Coronary artery (tissue), 2 donors: ENCODE results near the gene BIN2.
"Not testable (repeated sequence)": the region's sequence is repeated elsewhere in the genome, so short reads cannot be mapped to it uniquely, and the experiment has no call there.

Source experiments
- DNase-seq: peaks from one replicate; pipeline ENCODE4 v3.0.0-alpha.2; 2017; ENCODE audit warnings: low spot score
- H3K27ac ChIP-seq, 2 donors: fragments of 200-600 bp; sonication (generic); one replicate each; pipeline ENCODE4 v1.5.1; 2016 to 2019
- H3K4me3 ChIP-seq: fragments of 200-600 bp; sonication (generic); 2 replicates; pipeline ENCODE4 v1.5.1; 2016; ENCODE audit warnings: mild to moderate bottlenecking, moderate library complexity
- CTCF ChIP-seq: fragments of 200-600 bp; sonication (generic); IDR thresholded peaks from one replicate; pipeline ENCODE4 v1.5.1; 2019; ENCODE audit warnings: antibody characterized with exemption

The BIN2 gene

DNA sequence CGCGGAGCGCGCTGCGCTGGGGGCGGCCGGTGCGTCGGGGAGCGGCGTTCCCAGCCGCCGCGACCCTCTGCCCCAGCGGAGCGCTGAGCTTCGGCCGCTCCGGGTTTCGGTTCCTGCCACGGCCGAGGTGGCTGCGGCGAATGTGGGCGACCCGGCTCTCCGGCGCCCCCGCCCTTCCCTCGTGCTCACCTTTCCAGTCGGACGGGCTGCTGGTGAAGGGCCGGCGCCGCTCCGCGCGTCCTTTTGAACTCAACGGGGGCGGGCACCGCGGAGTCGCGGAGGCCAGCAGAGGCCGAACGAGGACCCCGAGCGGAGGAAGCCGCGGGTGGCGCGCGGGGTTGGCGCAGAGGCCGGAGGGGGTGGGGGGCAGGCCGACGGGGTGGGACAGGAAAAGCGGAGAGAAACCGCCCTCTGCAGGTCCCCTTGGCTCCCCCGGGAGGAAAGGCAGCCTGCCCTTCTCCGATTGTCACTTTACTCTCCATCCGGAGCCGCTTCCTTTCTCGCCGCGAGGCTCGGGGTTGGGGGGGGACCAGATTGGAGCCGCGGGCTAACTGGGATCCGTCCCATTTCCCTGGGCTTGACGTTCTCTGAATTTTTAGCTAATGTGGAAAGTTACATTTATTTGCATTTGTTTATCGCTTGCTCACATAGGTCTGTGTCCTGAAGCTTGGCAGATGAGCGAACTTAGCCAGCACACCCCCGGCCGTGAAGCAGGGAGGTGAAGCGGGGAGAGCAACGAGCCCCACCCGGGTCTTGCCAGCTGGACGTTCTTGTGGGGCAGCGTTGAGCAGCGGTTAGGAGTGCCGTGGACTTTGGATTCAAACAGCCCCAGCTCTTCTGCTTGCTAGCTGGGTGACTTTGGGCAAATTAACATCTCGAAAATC is 53.7 kb downstream of the BIN2 start, which contains the start of gene SMAGP:
TSS of gene SMAGP (minus strand) at position 349 of the 884 bp plus-strand sequence. CDS start 1,137 bp downstream, outside the sequence.
- no peak for TF ChIP-seq CTCF
- Histone ChIP-seq H3K27ac (peak within 1 kb of the TSS; percentile 53 to 59), H3K4me3 (peak within 1 kb of the TSS; percentile 83)
- no peak for DNase-seq

GRCh38 chr12:51269174-51270066 is 54.6 kb downstream of the BIN2 start:
- no peak for TF ChIP-seq CTCF
- Histone ChIP-seq H3K27ac (peak overlapping the region; percentile 53 to 59), H3K4me3 (peak overlapping the region; percentile 83)
- no peak for DNase-seq

GRCh38 chr12:51265024-51265423 is 59.0 kb downstream of the BIN2 start:
- Histone ChIP-seq H3K27ac (no peak overlapping the region), H3K4me3 (no peak overlapping the region)
- TF ChIP-seq CTCF: no peak
- no peak for DNase-seq

DNA sequence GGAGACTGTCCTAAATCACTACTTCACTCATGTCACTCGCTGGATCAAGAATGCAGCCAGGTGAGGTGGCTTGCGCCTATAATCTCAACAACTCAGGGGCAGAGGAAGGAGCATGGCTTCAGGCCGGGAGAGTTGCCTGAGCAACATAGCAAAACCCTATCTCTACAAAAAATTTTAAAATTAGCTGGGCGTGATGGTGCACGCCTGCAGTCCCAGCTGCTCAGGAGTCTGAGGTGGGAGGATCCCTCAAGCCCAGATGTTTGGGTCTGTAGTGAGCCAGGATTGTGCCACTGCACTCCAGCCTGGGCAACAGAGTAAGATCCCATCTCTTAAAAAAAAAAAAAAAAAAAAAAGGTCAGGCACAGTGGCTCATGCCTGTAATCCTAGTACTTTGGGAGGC is 59.7 kb downstream of the BIN2 start:
- Histone ChIP-seq H3K4me3 (no peak overlapping the region), H3K27ac (no peak overlapping the region)
- DNase-seq: no peak
- TF ChIP-seq CTCF: no peak

GRCh38 chr12:51263341-51263740 is 60.6 kb downstream of the BIN2 start:
- Histone ChIP-seq H3K27ac (no peak overlapping the region), H3K4me3 (no peak overlapping the region)
- no peak for DNase-seq
- no peak for TF ChIP-seq CTCF

GRCh38 chr12:51262758-51263177 is 61.2 kb downstream of the BIN2 start:
- Histone ChIP-seq H3K27ac (no peak overlapping the region), H3K4me3 (no peak overlapping the region)
- no peak for DNase-seq
- TF ChIP-seq CTCF: no peak

DNA sequence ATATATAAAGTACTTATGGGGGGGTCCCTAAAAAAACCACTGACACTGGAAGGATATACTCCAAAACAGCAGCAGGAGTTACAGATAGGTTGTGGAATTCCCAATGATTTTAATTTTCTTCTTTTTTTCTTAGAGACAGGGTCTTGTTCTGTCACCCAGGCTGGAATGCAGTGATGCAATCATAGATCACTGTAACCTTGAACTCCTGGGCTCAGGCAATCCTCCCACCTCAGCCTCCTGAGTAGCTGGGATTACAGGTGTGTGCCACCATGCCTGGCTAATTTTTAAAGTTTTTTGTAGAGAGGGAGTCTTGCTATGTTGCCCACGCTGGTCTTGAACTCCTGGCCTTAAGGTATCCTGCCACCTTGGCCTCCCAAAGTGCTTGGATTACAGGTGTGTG is 64.4 kb downstream of the BIN2 start:
- not testable (repeated sequence) for H3K4me3 ChIP-seq, DNase-seq, H3K27ac ChIP-seq
